Esophagus squamous epithelium (tissue), 5 donors: ENCODE measurements around the gene CYLD. TPM values are rescaled to one million over a fixed set of nuclear protein-coding genes. Genes with fewer than 3 reads are reported as not detected.
A peak's percentile ranks its signal among the peaks of the same experiment; 100 is the strongest.

ENCODE experiments used
- DNase-seq: peaks from one replicate; lab custom pipeline; 2025; lab: John Stamatoyannopoulos, UW
- H3K27ac ChIP-seq, 4 donors: fragments of 200-600 bp; sonication (generic); one replicate each; pipeline ENCODE4 v1.5.1; 2016 to 2019; ENCODE audit warnings: mild to moderate bottlenecking in 1 of 4
- H3K27me3 ChIP-seq, 4 donors: fragments of 200-600 bp; sonication (generic); 1 replicate in 3 of 4; 2 replicates in 1 of 4; pipeline versions ENCODE4 v1.5.1 to v1.6.0; 2017 to 2021; ENCODE audit warnings: antibody characterized with exemption in 1 of 4
- H3K36me3 ChIP-seq, 3 donors: fragments of 200-600 bp; sonication (generic); one replicate each; pipeline ENCODE4 v1.5.1; 2016 to 2019
- H3K4me1 ChIP-seq, 3 donors: fragments of 200-600 bp; sonication (generic); one replicate each; pipeline ENCODE4 v1.5.1; 2017 to 2019
- H3K4me3 ChIP-seq, 4 donors: fragments of 200-600 bp; sonication (generic); 1 replicate in 3 of 4; 2 replicates in 1 of 4; pipeline ENCODE4 v1.5.1; 2016 to 2019; ENCODE audit warnings: mild to moderate bottlenecking in 2 of 4, moderate library complexity in 1 of 4
- H3K9me3 ChIP-seq, 3 donors: fragments of 200-600 bp; sonication (generic); one replicate each; pipeline ENCODE4 v1.5.1; 2016 to 2019
- CTCF ChIP-seq, 6 experiments: fragments of 450-650 bp in 4 of 6; fragments of 200-600 bp in 2 of 6; sonication (generic) in 2 of 6; IDR thresholded peaks; one replicate each; pipeline ENCODE4 v1.5.1; 2016 to 2019; ENCODE audit warnings: antibody characterized with exemption in 6 of 6, mild to moderate bottlenecking in 4 of 6, moderate library complexity in 4 of 6
- POLR2A ChIP-seq, 4 donors: fragments of 450-650 bp; IDR thresholded peaks; one replicate each; pipeline ENCODE4 v1.6.1; 2017; ENCODE audit warnings: antibody characterized with exemption in 4 of 4, mild to moderate bottlenecking in 4 of 4, moderate library complexity in 3 of 4
- WGBS, 2 donors: methylation state at CpG; one replicate each; pipeline ENCODE4 v1.1.5; 2018; 5-methylcytosine and 5-hydroxymethylcytosine counted together
- intact Hi-C: fragments of 100-400 bp; cut with DNase I; formaldehyde crosslinking; loops from one replicate; pipeline ENCODE4 v1.15.0; 2022
- total RNA-seq, 4 donors: library from RNA; depleted of rRNA; stranded (reverse); fragments of >200 nt; gene quantifications; one replicate each; pipeline ENCODE4 v1.1.0, GENCODE V29; 2016
- donor health status: DM: yes; HTN: yes; CAD: no.

CYLD gene
- total RNA-seq, 4 donors from 2014 or later, result 22.6 to 45.9 (median 36.0) TPM

DNA sequence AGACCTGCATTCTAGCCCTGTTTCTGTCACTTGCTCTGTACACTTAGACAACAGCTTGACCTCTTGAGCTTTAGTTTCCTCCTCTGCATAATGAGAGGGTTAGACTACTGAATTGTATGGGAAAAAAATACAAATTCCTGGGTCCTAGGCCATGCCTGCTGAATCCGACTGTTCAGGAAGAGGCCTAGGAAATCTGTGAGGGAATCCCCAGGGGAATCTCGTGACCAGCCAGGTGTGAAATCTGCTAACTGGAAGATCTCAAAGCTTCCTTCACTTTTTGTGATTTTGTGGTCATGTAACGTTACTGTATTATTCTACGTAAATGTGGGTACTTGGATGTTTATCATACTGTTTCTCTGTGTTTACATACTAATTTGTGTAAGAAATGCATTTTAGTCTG lies 58.2 kb downstream of the CYLD start:
- 79 to 85% methylated on average over 4 of the region's 4 CpGs for WGBS, 2 donors
- intact Hi-C loops, result loop anchor here (10.0 kb wide), 1 partner anchor 435 kb away; the partner anchor contains the start of gene BRD7
- H3K4me3 ChIP-seq, result no peak overlapping the region
- no peak overlapping the region for H3K27ac ChIP-seq
- no peaks in the 10 kb centered on the region for H3K9me3 ChIP-seq
- TF ChIP-seq POLR2A (IDR thresholded peaks at IDR 0.05), result no peak
- TF ChIP-seq CTCF (IDR thresholded peaks at IDR 0.05), result no peak
- H3K36me3 ChIP-seq, result peaks cover 0 to 59% (median 6%) of the 10 kb centered on the region in 3 donors
- no peaks in the 10 kb centered on the region for H3K4me1 ChIP-seq
- no peaks in the 10 kb centered on the region for H3K27me3 ChIP-seq
- no peak for DNase-seq

DNA sequence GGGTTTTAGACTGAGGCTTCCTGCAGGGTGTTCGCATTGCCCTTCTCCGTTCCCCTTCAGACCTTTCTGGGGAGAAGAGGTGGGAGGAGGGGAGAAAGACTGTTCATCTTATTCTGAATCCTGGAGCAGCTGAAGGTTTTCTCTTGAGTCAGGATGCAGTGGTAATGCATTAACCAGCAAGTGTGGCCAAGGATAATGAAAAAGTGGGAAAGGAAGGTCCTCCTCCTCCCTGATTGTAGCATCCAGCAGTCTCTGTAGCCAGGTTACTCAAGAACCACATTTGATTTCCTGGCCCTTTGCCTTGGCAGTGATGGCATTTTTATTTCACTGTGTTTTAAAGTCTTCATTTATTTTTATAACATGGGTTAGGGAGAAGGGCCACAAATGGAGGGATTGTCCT lies 59.1 kb downstream of the CYLD start:
- intact Hi-C loops, result loop anchor here (10.0 kb wide), 1 partner anchor 436 kb away; the partner anchor contains the start of gene BRD7
- peaks cover 0 to 3% (median 3%) of the 10 kb centered on the region in 3 donors for H3K4me1 ChIP-seq
- no peak for TF ChIP-seq POLR2A (IDR thresholded peaks at IDR 0.05)
- TF ChIP-seq CTCF (IDR thresholded peaks at IDR 0.05), result no peak
- peaks cover 0 to 49% (median 4%) of the 10 kb centered on the region in 3 donors for H3K36me3 ChIP-seq
- H3K27ac ChIP-seq, result peak overlapping the region in 1 of 4 donors; percentile 5
- H3K9me3 ChIP-seq, result no peaks in the 10 kb centered on the region
- 88 to 100% methylated on average over 2 of the region's 2 CpGs for WGBS, 2 donors
- DNase-seq, result no peak
- no peaks in the 10 kb centered on the region for H3K27me3 ChIP-seq
- H3K4me3 ChIP-seq, result no peak overlapping the region

DNA sequence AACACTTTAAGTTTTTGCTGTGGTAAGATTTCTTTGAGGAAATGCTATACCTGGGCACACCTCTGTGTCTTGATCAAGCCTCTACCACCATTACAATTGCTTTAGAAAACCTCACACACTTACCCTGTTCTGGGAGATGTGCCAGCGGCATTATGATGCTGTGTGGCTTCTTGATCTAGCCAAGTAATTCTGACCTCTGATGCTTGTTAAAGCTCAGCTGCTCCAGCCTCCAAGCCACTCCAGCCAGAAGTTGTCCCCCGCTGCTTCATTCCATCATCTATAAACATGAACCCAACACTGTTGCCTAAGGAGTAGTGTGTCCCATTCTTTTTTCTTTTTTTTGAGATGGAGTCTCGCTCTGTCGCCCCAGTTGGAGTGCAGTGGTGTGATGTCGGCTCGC lies 60.1 kb downstream of the CYLD start:
- no peak for DNase-seq
- Histone ChIP-seq H3K4me1 (peaks cover 0 to 13% (median 6%) of the 10 kb centered on the region in 3 donors), H3K27ac (peak overlapping the region in 1 of 4 donors; percentile 16), H3K4me3 (no peak overlapping the region), H3K27me3 (no peaks in the 10 kb centered on the region), H3K36me3 (peaks cover 0 to 39% (median 0%) of the 10 kb centered on the region in 3 donors), H3K9me3 (no peaks in the 10 kb centered on the region)
- WGBS, 2 donors, result 71 to 87% methylated on average over 6 of the region's 6 CpGs
- intact Hi-C loops, result loop anchor here (10.0 kb wide), 1 partner anchor 437 kb away; the partner anchor contains the start of gene BRD7
- no peak for TF ChIP-seq POLR2A (IDR thresholded peaks at IDR 0.05)
- no peak for TF ChIP-seq CTCF (IDR thresholded peaks at IDR 0.05)

DNA sequence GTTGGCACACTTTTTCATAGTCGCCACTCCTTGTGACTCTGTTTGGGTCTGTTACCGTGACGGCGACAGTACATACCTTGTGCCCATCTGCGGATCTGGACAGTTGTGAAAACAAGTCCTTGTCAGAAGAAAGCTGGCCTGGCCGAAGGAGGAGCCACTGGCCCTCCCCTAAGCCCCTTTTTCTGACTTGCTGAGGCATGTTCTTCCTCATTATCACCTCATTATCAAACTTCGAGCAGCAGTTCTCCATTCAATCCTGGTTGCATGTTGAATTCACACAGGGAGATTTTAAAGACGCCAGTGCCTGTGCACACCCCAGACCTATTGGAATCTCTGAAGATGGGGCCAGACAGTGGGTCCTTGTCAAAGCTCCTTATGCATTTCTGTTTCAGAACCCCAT lies 61.1 kb downstream of the CYLD start:
- Histone ChIP-seq H3K27me3 (no peaks in the 10 kb centered on the region), H3K27ac (peak overlapping the region in 2 of 4 donors; percentile 16 to 29), H3K36me3 (peaks cover 0 to 30% (median 0%) of the 10 kb centered on the region in 3 donors), H3K9me3 (no peaks in the 10 kb centered on the region), H3K4me1 (peaks cover 0 to 13% (median 6%) of the 10 kb centered on the region in 3 donors), H3K4me3 (no peak overlapping the region)
- no peak for DNase-seq
- TF ChIP-seq POLR2A (IDR thresholded peaks at IDR 0.05), result no peak
- no peak for TF ChIP-seq CTCF (IDR thresholded peaks at IDR 0.05)
- WGBS, 2 donors, result 59 to 68% methylated on average over 7 to 8 of the region's 8 CpGs
- intact Hi-C loops, result loop anchor here (10.0 kb wide), 1 partner anchor 438 kb away; the partner anchor contains the start of gene BRD7

- intact Hi-C loops, result loop anchor here (10.0 kb wide), 1 partner anchor 440 kb away; the partner anchor contains the start of gene BRD7
- peaks cover 0 to 15% (median 0%) of the 10 kb centered on the region in 3 donors for H3K36me3 ChIP-seq
- peaks cover 0 to 13% (median 6%) of the 10 kb centered on the region in 3 donors for H3K4me1 ChIP-seq
- TF ChIP-seq CTCF (IDR thresholded peaks at IDR 0.05) (no peak), POLR2A (IDR thresholded peaks at IDR 0.05) (no peak)
- H3K9me3 ChIP-seq, result no peaks in the 10 kb centered on the region
- H3K4me3 ChIP-seq, result no peak overlapping the region
- peak overlapping the region in 1 of 4 donors; percentile 21 for H3K27ac ChIP-seq
- DNase-seq, result no peak
- no peaks in the 10 kb centered on the region for H3K27me3 ChIP-seq
- WGBS, 2 donors, result 71 to 85% methylated on average over 7 to 9 of the region's 10 CpGs
Observed at GRCh38 chr16:50804290-50804907, 62.5 kb downstream of the CYLD start.
